Peyer's patch (tissue), 4 donors: ENCODE data around the gene HSFY2. TPM values are rescaled to one million over a fixed set of nuclear protein-coding genes. Genes with fewer than 3 reads are reported as not detected.
"Not testable (repeated sequence)": the region's sequence is repeated elsewhere in the genome, so short reads cannot be mapped to it uniquely, and the experiment has no call there.

Experiments
- DNase-seq, 3 donors: peaks; one replicate each; pipeline ENCODE4 v3.0.0-alpha.2; 2017 to 2019
- H3K27ac ChIP-seq, 4 donors: fragments of 200-600 bp; sonication (generic); one replicate each; pipeline ENCODE4 v1.5.1; 2016 to 2019
- H3K27me3 ChIP-seq, 2 donors: fragments of 200-600 bp; sonication (generic); one replicate each; pipeline ENCODE4 v1.5.1; 2019
- H3K36me3 ChIP-seq, 3 donors: fragments of 200-600 bp; sonication (generic); one replicate each; pipeline ENCODE4 v1.5.1; 2016 to 2019
- H3K4me1 ChIP-seq, 4 donors: fragments of 200-600 bp; sonication (generic); one replicate each; pipeline ENCODE4 v1.5.1; 2016 to 2019
- H3K4me3 ChIP-seq, 4 donors: fragments of 200-600 bp; sonication (generic); 1 replicate in 3 of 4; 2 replicates in 1 of 4; pipeline ENCODE4 v1.5.1; 2016 to 2019; ENCODE audit warnings: mild to moderate bottlenecking in 1 of 4
- H3K9me3 ChIP-seq, 4 donors: fragments of 200-600 bp; sonication (generic); one replicate each; pipeline ENCODE4 v1.5.1; 2016 to 2019; ENCODE audit warnings: mild to moderate bottlenecking in 1 of 4
- small RNA-seq, 2 donors: library from RNA; depleted of rRNA; stranded (forward); fragments of <200 nt; gene quantifications; one replicate each; pipeline ENCODE3, GENCODE V24; 2016
- total RNA-seq, 4 donors: library from RNA; depleted of rRNA; stranded (reverse); fragments of >200 nt; gene quantifications; one replicate each; pipeline ENCODE4 v1.1.0, GENCODE V29; 2016

HSFY2 gene, protein sequence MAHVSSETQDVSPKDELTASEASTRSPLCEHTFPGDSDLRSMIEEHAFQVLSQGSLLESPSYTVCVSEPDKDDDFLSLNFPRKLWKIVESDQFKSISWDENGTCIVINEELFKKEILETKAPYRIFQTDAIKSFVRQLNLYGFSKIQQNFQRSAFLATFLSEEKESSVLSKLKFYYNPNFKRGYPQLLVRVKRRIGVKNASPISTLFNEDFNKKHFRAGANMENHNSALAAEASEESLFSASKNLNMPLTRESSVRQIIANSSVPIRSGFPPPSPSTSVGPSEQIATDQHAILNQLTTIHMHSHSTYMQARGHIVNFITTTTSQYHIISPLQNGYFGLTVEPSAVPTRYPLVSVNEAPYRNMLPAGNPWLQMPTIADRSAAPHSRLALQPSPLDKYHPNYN
- total RNA-seq, result not detected

GRCh38 chrY:18773635-18774034, at the start of gene HSFY2:
TSS of gene HSFY2 (minus strand) at chrY:18773735. CDS start at chrY:18773618, 117 bp downstream.
- not testable (repeated sequence) for H3K36me3 ChIP-seq, DNase-seq, H3K27me3 ChIP-seq, H3K4me1 ChIP-seq, H3K4me3 ChIP-seq, H3K9me3 ChIP-seq, H3K27ac ChIP-seq

- H3K27me3 ChIP-seq, DNase-seq, H3K27ac ChIP-seq, H3K36me3 ChIP-seq, H3K4me3 ChIP-seq, H3K4me1 ChIP-seq, H3K9me3 ChIP-seq: not testable (repeated sequence)
These were observed 42.2 kb upstream of the HSFY2 start for GRCh38 chrY:18815751-18816150.

DNA sequence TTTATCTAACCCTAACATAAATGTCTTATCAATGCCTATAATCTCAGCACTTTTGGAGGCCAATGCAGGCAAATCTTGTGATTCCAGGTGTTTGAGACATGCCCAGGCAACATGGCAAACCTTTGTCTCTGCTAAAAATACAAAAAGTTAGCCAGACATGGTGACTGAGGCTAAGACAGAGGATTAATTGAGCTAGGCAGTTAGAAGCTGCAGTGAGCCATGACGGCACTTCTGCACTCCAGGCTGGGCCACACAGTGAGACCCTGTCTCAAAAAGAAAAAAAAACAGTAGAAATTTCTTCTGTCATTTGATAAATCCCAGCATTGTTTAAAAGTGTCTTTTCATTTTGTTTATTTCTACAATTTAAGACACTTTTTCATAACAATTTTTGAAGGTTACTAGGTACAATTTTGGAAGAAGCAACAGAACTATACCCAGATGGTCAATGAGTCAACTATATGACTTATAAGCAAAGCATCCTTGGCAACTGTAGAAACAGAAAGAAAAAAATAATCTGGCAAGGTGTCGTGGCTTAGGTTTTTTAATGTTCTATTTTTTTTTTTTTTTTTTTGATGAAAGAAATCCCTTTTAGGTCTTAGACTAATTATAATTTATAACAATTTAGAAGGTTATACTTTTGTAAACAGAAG, 15.3 kb upstream of the HSFY2 start:
- not testable (repeated sequence) for H3K4me3 ChIP-seq, H3K27me3 ChIP-seq, H3K4me1 ChIP-seq, DNase-seq, H3K27ac ChIP-seq, H3K36me3 ChIP-seq, H3K9me3 ChIP-seq

DNA sequence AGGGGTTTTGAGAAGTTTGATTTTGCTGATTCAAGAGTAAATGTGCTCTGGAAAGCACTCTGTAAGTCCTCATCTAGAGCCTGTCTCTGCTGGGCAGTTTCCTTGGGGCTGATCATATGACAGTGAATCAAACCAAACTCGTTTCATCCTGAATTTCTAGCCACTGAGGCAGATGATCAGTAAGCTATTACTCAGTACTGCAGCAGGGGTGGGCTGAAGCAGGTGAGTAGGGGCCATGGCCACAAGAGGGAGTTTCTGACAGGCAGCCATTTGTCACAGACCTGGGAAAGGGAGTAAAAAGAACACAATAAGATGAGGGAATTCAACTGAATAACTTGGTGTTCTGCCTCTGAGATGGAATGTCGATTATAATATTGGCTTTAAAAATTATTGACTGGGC, 19.5 kb downstream of the HSFY2 start:
- not testable (repeated sequence) for H3K27ac ChIP-seq, H3K4me1 ChIP-seq, H3K36me3 ChIP-seq, DNase-seq, H3K9me3 ChIP-seq, H3K4me3 ChIP-seq, H3K27me3 ChIP-seq

DNA sequence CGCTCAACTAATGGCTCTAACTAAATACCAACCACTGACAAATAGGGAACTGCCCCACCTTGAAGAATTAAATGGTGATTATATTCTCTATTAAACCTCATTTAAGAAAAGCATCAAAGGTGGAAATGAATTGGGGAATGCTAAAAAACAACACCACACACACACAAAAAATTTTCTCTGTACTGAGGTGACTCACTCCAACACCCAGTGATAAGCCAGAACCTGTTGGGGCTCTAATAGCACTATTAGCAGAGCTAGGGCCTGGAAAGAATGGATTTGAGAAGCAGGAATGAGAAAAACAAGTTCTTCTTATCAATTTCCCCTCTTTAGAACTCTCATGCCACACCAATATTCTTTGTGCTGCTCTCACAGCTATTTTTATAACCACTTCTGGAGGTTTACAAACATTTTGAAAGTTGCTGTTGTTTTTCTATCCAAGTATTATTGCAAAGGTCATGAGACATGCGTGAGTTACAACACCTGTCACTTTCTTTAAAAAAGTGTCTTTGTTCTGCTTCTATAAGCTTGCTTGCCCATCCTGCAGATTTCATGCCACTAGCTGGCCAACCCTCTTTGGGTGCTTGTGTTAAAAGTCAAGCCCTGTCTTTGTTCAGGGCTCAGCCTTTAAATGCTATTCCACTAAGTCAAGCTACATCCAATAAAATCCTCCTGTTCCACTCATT, 20.3 kb downstream of the HSFY2 start:
- not testable (repeated sequence) for H3K36me3 ChIP-seq, H3K4me1 ChIP-seq, DNase-seq, H3K4me3 ChIP-seq, H3K27ac ChIP-seq, H3K27me3 ChIP-seq, H3K9me3 ChIP-seq

DNA sequence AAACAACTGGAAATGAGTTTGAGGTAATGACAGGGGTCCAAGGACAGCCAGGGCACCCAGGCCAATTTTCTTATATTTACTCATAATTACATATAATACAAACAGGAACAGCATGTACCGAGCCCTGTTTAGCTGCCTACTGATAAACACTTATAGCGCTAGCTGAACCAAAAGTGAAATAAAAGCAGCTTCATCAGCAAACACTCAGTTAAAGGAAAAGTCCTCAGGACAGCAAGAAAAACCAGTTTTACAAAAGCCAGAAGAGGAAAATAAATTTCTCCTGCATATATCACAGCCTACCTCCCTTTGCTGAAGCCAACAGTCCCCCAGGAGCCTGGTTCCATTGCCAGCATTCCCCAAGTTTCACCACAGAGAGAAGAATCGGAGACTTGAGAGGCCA, 49.8 kb downstream of the HSFY2 start:
- not testable (repeated sequence) for H3K36me3 ChIP-seq, H3K4me3 ChIP-seq, H3K27ac ChIP-seq, H3K4me1 ChIP-seq, H3K9me3 ChIP-seq, DNase-seq, H3K27me3 ChIP-seq

Small RNA genes within 50 kb of the gene (small RNA-seq; reads per million reads assigned to genes)
- gene GPM6BP2, result 0 reads per million in 2 donors

Other genes starting within 250 kb of the HSFY2 start
- not detected for gene HSFY1, start 227.0 kb downstream of the HSFY2 start, total RNA-seq